Suprapubic skin (tissue), 4 donors: ENCODE results near the gene GEMIN4. TPM values are rescaled to one million over a fixed set of nuclear protein-coding genes. Genes with fewer than 3 reads are reported as not detected.
A peak's percentile ranks its signal among the peaks of the same experiment; 100 is the strongest.
"Not testable (repeated sequence)": the region's sequence is repeated elsewhere in the genome, so short reads cannot be mapped to it uniquely, and the experiment has no call there.

Experiments used
- DNase-seq, 2 donors: peaks; one replicate each; pipeline ENCODE4 v3.0.0-alpha.2; 2019; ENCODE audit warnings: low spot score in 2 of 2
- H3K27ac ChIP-seq: fragments of 200-600 bp; sonication (generic); one replicate; pipeline ENCODE4 v1.5.1; 2019
- H3K27me3 ChIP-seq: fragments of 200-600 bp; sonication (generic); one replicate; pipeline ENCODE4 v1.5.1; 2019
- H3K36me3 ChIP-seq: fragments of 200-600 bp; sonication (generic); one replicate; pipeline ENCODE4 v1.5.1; 2019
- H3K4me1 ChIP-seq: fragments of 200-600 bp; sonication (generic); one replicate; pipeline ENCODE4 v1.5.1; 2019
- H3K4me3 ChIP-seq: fragments of 200-600 bp; sonication (generic); one replicate; pipeline ENCODE4 v1.5.1; 2019; ENCODE audit warnings: mild to moderate bottlenecking
- H3K9me3 ChIP-seq: fragments of 200-600 bp; sonication (generic); one replicate; pipeline ENCODE4 v1.5.1; 2019
- CTCF ChIP-seq, 2 donors: fragments of 200-600 bp in 1 of 2; fragments of 450-650 bp in 1 of 2; sonication (generic) in 1 of 2; IDR thresholded peaks; one replicate each; pipeline ENCODE4 v1.5.1; 2016 to 2019; ENCODE audit warnings: antibody characterized with exemption in 2 of 2, mild to moderate bottlenecking in 1 of 2, moderate library complexity in 1 of 2
- EP300 ChIP-seq: sonication (generic); formaldehyde crosslinking; IDR thresholded peaks from one replicate; pipeline ENCODE4 v1.6.1; 2017; ENCODE audit warnings: antibody characterized with exemption
- POLR2A ChIP-seq, 2 donors: fragments of 450-650 bp; IDR thresholded peaks; one replicate each; pipeline ENCODE4 v1.6.1; 2017; ENCODE audit warnings: antibody characterized with exemption in 2 of 2, mild to moderate bottlenecking in 2 of 2, moderate library complexity in 2 of 2
- POLR2AphosphoS5 ChIP-seq, 3 donors: sonication (generic); formaldehyde crosslinking; IDR thresholded peaks; one replicate each; pipeline ENCODE4 v1.6.1; 2017; ENCODE audit warnings: antibody characterized with exemption in 3 of 3
- WGBS: methylation state at CpG from one replicate; pipeline ENCODE4 v1.1.5; 2018; 5-methylcytosine and 5-hydroxymethylcytosine counted together
- total RNA-seq, 4 donors: library from RNA; depleted of rRNA; stranded (reverse); fragments of >200 nt; gene quantifications; one replicate each; pipeline ENCODE4 v1.1.0, GENCODE V29; 2016

Gene GEMIN4
- total RNA-seq, 4 donors from 2014 or later = 37.2 to 56.4 (median 48.7) TPM

- no peaks in the 10 kb centered on the region for H3K27me3 ChIP-seq
- peaks cover 39% of the 10 kb centered on the region for H3K4me1 ChIP-seq
- no peak overlapping the region for H3K4me3 ChIP-seq
- H3K36me3 ChIP-seq = peaks cover 55% of the 10 kb centered on the region
- H3K27ac ChIP-seq = no peak overlapping the region
- DNase-seq = peak in 1 of 2 donors; percentile 30
- WGBS = 94% methylated on average over 11 of the region's 12 CpGs
- H3K9me3 ChIP-seq = no peaks in the 10 kb centered on the region
- TF ChIP-seq EP300 = no peak
- no peak for TF ChIP-seq POLR2AphosphoS5 (IDR thresholded peaks at IDR 0.05)
- no peak for TF ChIP-seq POLR2A (IDR thresholded peaks at IDR 0.05)
- no peak for TF ChIP-seq CTCF (IDR thresholded peaks at IDR 0.05)
These were observed 35.7 kb upstream of the GEMIN4 start for GRCh38 chr17:787641-788221.

GRCh38 chr17:785901-786300, 33.8 kb upstream of the GEMIN4 start:
- peaks cover 45% of the 10 kb centered on the region for H3K4me1 ChIP-seq
- DNase-seq, H3K4me3 ChIP-seq, H3K9me3 ChIP-seq, H3K27ac ChIP-seq, H3K27me3 ChIP-seq: not testable (repeated sequence)
- H3K36me3 ChIP-seq = peaks cover 42% of the 10 kb centered on the region
- WGBS = 95% methylated on average over 7 of the region's 7 CpGs

GRCh38 chr17:784143-784542, 32.1 kb upstream of the GEMIN4 start:
- Histone ChIP-seq H3K4me1 (peaks cover 41% of the 10 kb centered on the region), H3K27ac (no peak overlapping the region), H3K9me3 (no peaks in the 10 kb centered on the region), H3K27me3 (no peaks in the 10 kb centered on the region), H3K36me3 (peaks cover 30% of the 10 kb centered on the region), H3K4me3 (no peak overlapping the region)
- TF ChIP-seq POLR2A (IDR thresholded peaks at IDR 0.05) (no peak), EP300 (no peak), POLR2AphosphoS5 (IDR thresholded peaks at IDR 0.05) (no peak), CTCF (IDR thresholded peaks at IDR 0.05) (no peak)
- 78% methylated on average over 3 of the region's 3 CpGs for WGBS
- no peak for DNase-seq

- no peaks in the 10 kb centered on the region for H3K27me3 ChIP-seq
- no peak for TF ChIP-seq EP300
- peak; percentile 23 to 66 for TF ChIP-seq POLR2A (IDR thresholded peaks at IDR 0.05)
- peak; percentile 90 to 99 (median 95) for TF ChIP-seq POLR2AphosphoS5 (IDR thresholded peaks at IDR 0.05)
- peak in 1 of 2 donors; percentile 14 for TF ChIP-seq CTCF (IDR thresholded peaks at IDR 0.05)
- H3K36me3 ChIP-seq = peaks cover 30% of the 10 kb centered on the region
- H3K4me1 ChIP-seq = peaks cover 35% of the 10 kb centered on the region
- peak within 1 kb of the TSS; percentile 88 for H3K27ac ChIP-seq
- WGBS = 0% methylated on average over 38 of the region's 87 CpGs
- H3K4me3 ChIP-seq = peak within 1 kb of the TSS; percentile 93
- H3K9me3 ChIP-seq = no peaks in the 10 kb centered on the region
- peak; percentile 95 to 97 for DNase-seq
These were observed 30.0 kb upstream of the GEMIN4 start, which contains the start of the genes GLOD4 and MRM3 for GRCh38 chr17:781805-782731. TSS of gene GLOD4 (minus strand) at chr17:782280. CDS start at chr17:782255, 25 bp downstream. TSS of gene MRM3 (plus strand) at chr17:782353. CDS start at chr17:782379, 26 bp downstream.

GRCh38 chr17:778096-778495, 26.0 kb upstream of the GEMIN4 start:
- 91% methylated on average over 11 of the region's 11 CpGs for WGBS
- Histone ChIP-seq H3K27ac (no peak overlapping the region), H3K27me3 (no peaks in the 10 kb centered on the region), H3K4me3 (no peak overlapping the region), H3K9me3 (no peaks in the 10 kb centered on the region), H3K36me3 (peaks cover 56% of the 10 kb centered on the region), H3K4me1 (peaks cover 14% of the 10 kb centered on the region)
- no peak for TF ChIP-seq EP300
- no peak for TF ChIP-seq POLR2A (IDR thresholded peaks at IDR 0.05)
- no peak for TF ChIP-seq POLR2AphosphoS5 (IDR thresholded peaks at IDR 0.05)
- TF ChIP-seq CTCF (IDR thresholded peaks at IDR 0.05) = no peak
- DNase-seq = peak in 1 of 2 donors; percentile 56
